Psoas muscle (tissue), 8 donors: Measurements from ENCODE around the gene PBX4. TPM values are rescaled to one million over a fixed set of nuclear protein-coding genes. Genes with fewer than 3 reads are reported as not detected.

ENCODE experiments used
- ATAC-seq, 4 donors: fragments of 200-7000 bp; cut with Tn5 transposase; one replicate each; pipeline ENCODE4 v1.9.1; 2020; ENCODE audit warnings: moderate library complexity in 3 of 4, mild to moderate bottlenecking in 2 of 4
- DNase-seq, 2 donors: peaks; one replicate each; pipeline ENCODE4 v3.0.0-alpha.2; 2020
- H3K27ac ChIP-seq: fragments of 200-600 bp; one replicate; pipeline ENCODE4 v1.8.0; 2022
- H3K27me3 ChIP-seq, 3 donors: fragments of 200-600 bp in 1 of 3; one replicate each; pipeline versions ENCODE4 v1.6.1 to v1.8.0; 2013 to 2022; ENCODE audit warnings: low read length in 2 of 3, mild to moderate bottlenecking in 2 of 3, moderate library complexity in 1 of 3; ENCODE audit not compliant: insufficient read depth in 3 of 3
- H3K36me3 ChIP-seq, 2 donors: fragments of 200-600 bp in 1 of 2; one replicate each; pipeline versions ENCODE4 v1.6.1 to v1.8.0; 2013 to 2022; ENCODE audit warnings: low read depth in 1 of 2, mild to moderate bottlenecking in 1 of 2, moderate library complexity in 1 of 2; ENCODE audit not compliant: insufficient read depth in 1 of 2
- H3K4me1 ChIP-seq: fragments of 200-600 bp; one replicate; pipeline ENCODE4 v1.8.0; 2022
- H3K4me3 ChIP-seq: fragments of 200-600 bp; one replicate; pipeline ENCODE4 v1.8.0; 2022; ENCODE audit warnings: mild to moderate bottlenecking
- H3K9me3 ChIP-seq: fragments of 200-600 bp; one replicate; pipeline ENCODE4 v1.8.0; 2022
- WGBS, 3 donors: extraction: QIAGEN DNeasy Blood & Tissue Kit; methylation state at CpG; one replicate each; pipeline versions ENCODE4 v1.1.6 to v1.1.7; 2013; 5-methylcytosine and 5-hydroxymethylcytosine counted together
- intact Hi-C, 2 donors: fragments of 100-400 bp; cut with DNase I; formaldehyde crosslinking; loops; one replicate each; pipeline versions ENCODE4 v1.11.0 to v1.14.2; 2022
- polyA plus RNA-seq, 3 donors: library from polyadenylated mRNA; stranded (reverse); fragments of 200-250 nt; gene quantifications; one replicate each; pipeline ENCODE4 v1.2.3, GENCODE V29; 2013
- total RNA-seq, 4 donors: library from RNA; stranded (reverse); fragmentation: NEBNext Ultra II Directional in 2 of 4; extraction: Animal tissue kit (Norgen Biotek cat#: 25700) in 2 of 4; gene quantifications; one replicate each; pipeline versions ENCODE4 v1.2.1 to v1.2.4, GENCODE V29; 2021 to 2023
- TF ChIP-seq, protein P1 (sequence below): fragments of 200-600 bp; IDR thresholded peaks from one replicate; pipeline ENCODE4 v1.8.0; 2022; ENCODE audit warnings: antibody characterized with exemption
- donor health status: healthy with polysubstance abuse.
- donor health status: DM: no; HTN: no; CAD: no; lungs with moderate emphysema.
- donor health status: Bipolar disorder and iron deficiency.
- donor health status: healthy.
- donor health status: DM: yes; HTN: yes; CAD: no.
- donor health status: DM: no; HTN: no; CAD: no.
- donor health status: DM: no; HTN: no; CAD: no.
- donor health status: DM: yes; HTN: yes; CAD: no.

PBX4 gene
- total and polyA plus RNA-seq, 7 donors, result 0.06 to 0.17 (median 0.08) TPM; not detected in 4

DNA sequence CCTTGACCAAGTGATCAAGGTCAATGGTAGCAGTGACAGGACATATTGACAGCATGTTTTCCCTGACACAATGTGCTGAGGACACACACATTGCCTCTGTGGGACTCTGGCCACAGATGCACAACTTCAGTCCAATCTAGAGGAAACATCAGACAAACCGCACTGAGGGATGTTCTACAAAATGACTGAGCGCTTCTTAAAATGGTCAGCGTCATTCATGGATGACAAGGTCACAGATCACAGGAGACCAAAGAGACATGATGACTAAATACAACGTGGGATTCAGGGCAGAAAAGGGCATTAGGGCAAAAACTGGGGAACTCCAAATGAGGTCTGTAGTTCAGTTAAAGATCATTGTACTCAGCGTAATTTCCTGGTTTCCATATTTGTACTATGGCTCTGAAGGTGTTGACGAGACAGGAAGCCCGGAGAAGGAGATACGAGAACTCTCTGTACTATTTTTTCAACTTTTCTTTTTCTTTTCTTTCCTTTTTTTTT is 20.6 kb downstream of the PBX4 start:
- WGBS, 3 donors, result 78 to 81% (median 78%) methylated on average over 8 of the region's 8 CpGs
- no peak for DNase-seq
- TF ChIP-seq, protein P1, sequence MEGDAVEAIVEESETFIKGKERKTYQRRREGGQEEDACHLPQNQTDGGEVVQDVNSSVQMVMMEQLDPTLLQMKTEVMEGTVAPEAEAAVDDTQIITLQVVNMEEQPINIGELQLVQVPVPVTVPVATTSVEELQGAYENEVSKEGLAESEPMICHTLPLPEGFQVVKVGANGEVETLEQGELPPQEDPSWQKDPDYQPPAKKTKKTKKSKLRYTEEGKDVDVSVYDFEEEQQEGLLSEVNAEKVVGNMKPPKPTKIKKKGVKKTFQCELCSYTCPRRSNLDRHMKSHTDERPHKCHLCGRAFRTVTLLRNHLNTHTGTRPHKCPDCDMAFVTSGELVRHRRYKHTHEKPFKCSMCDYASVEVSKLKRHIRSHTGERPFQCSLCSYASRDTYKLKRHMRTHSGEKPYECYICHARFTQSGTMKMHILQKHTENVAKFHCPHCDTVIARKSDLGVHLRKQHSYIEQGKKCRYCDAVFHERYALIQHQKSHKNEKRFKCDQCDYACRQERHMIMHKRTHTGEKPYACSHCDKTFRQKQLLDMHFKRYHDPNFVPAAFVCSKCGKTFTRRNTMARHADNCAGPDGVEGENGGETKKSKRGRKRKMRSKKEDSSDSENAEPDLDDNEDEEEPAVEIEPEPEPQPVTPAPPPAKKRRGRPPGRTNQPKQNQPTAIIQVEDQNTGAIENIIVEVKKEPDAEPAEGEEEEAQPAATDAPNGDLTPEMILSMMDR, result no peak
- intact Hi-C loops, result no loop called here
- Histone ChIP-seq H3K36me3 (no peaks in the 10 kb centered on the region), H3K4me1 (no peaks in the 10 kb centered on the region), H3K27me3 (no peaks in the 10 kb centered on the region), H3K9me3 (no peaks in the 10 kb centered on the region), H3K27ac (no peak overlapping the region), H3K4me3 (no peak overlapping the region)
- ATAC-seq, result no peak

DNA sequence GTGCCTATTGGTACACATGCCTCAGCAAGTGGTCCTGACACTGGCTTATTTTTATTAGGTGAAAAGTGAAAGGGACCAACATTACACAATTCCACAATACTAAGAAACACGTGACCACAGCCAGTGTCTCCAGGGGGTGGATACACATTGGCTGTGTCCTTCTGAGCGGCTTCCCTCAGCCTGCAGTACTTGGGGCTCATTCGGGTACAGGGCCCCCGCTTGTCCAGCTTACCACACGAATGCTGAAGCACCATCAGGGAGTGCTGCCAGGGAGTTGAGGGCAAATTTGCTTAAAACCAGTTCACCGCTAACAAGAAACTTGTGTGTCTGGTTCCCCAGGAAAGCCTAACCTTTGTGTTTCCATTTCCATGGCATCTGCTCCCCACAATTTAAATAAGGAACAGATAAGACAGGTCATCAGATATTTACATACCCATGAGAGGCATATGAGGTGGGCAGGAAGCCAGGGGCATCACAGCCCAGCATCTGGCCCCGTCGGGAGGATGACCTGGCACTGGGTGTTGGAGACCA is 23.3 kb downstream of the PBX4 start:
- TF ChIP-seq, protein P1, result no peak
- Histone ChIP-seq H3K9me3 (no peaks in the 10 kb centered on the region), H3K4me3 (no peak overlapping the region), H3K36me3 (no peaks in the 10 kb centered on the region), H3K4me1 (no peaks in the 10 kb centered on the region), H3K27ac (no peak overlapping the region), H3K27me3 (no peaks in the 10 kb centered on the region)
- intact Hi-C loops, result no loop called here
- peak in 2 of 4 donors; percentile 46 to 50 for ATAC-seq
- WGBS, 3 donors, result 46 to 50% (median 49%) methylated on average over 8 of the region's 8 CpGs
- DNase-seq, result no peak

DNA sequence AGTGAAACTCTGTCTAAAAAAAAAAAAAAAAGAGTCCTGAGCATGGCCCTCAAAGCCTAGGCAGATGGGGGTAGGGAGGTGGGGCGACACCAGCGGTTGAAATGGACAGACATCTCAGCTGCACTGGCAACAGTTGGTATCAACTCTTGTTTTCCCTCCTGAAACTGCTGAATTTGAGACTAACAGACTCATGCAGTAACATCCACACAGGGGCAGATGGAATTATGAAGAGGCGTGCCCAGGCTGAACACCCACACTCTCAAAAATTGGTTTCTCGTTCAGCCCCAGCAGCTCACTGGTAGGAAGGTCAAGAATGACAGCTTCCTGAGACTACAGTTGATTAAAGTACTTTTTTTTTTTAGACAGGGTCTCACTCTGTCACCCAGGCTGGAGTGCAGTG is 24.1 kb downstream of the PBX4 start:
- DNase-seq (no peak), ATAC-seq (no peak)
- Histone ChIP-seq H3K27ac (no peak overlapping the region), H3K4me3 (no peak overlapping the region), H3K9me3 (no peaks in the 10 kb centered on the region), H3K27me3 (no peaks in the 10 kb centered on the region), H3K4me1 (no peaks in the 10 kb centered on the region), H3K36me3 (no peaks in the 10 kb centered on the region)
- 88 to 92% (median 91%) methylated on average over 4 of the region's 4 CpGs for WGBS, 3 donors
- intact Hi-C loops, result no loop called here
- TF ChIP-seq, protein P1, result no peak

GRCh38 chr19:19592690-19593089 is 25.8 kb downstream of the PBX4 start:
- H3K27ac ChIP-seq, result no peak overlapping the region
- no peak for DNase-seq
- intact Hi-C loops, result no loop called here
- H3K36me3 ChIP-seq, result no peaks in the 10 kb centered on the region
- 89 to 93% (median 93%) methylated on average over 10 of the region's 10 CpGs for WGBS, 3 donors
- ATAC-seq, result no peak
- TF ChIP-seq, protein P1, result no peak
- no peaks in the 10 kb centered on the region for H3K27me3 ChIP-seq
- no peak overlapping the region for H3K4me3 ChIP-seq
- no peaks in the 10 kb centered on the region for H3K4me1 ChIP-seq
- no peaks in the 10 kb centered on the region for H3K9me3 ChIP-seq
